ENCODE results near the gene COL27A1. TPM values are rescaled to one million over a fixed set of nuclear protein-coding genes. Genes with fewer than 3 reads are reported as not detected.

COL27A1 gene
- total and polyA plus RNA-seq, 8 donors = 15.8 to 180 (median 147) TPM

GRCh38 chr9:114285166-114285867 lies 130.0 kb downstream of the COL27A1 start:
- ATAC-seq = peak; percentile 61
- H3K9me3 ChIP-seq = no peaks in the 10 kb centered on the region
- H3K27me3 ChIP-seq = peaks cover 0 to 5% of the 10 kb centered on the region in 2 donors
- H3K36me3 ChIP-seq = peaks cover 0 to 8% of the 10 kb centered on the region in 2 donors
- peak overlapping the region in 1 of 2 donors; percentile 7 for H3K27ac ChIP-seq
- peak; percentile 61 to 86 (median 78) for DNase-seq
- TF ChIP-seq CTCF (IDR thresholded peaks at IDR 0.05) = no peak
- H3K4me3 ChIP-seq = no peak overlapping the region
- H3K4me1 ChIP-seq = no peaks in the 10 kb centered on the region
- intact Hi-C loops (cut with DNase I) = loop anchor here in 1 of 2 donors (10.0 kb wide), 1 partner anchor 131 kb away; the partner anchor contains the start of gene COL27A1

- DNase-seq (peak in 1 of 4 donors; percentile 8), ATAC-seq (no peak)
- H3K27ac ChIP-seq = no peak overlapping the region
- H3K9me3 ChIP-seq = no peaks in the 10 kb centered on the region
- H3K4me3 ChIP-seq = no peak overlapping the region
- no peak for TF ChIP-seq CTCF (IDR thresholded peaks at IDR 0.05)
- H3K36me3 ChIP-seq = peaks cover 0 to 8% of the 10 kb centered on the region in 2 donors
- peaks cover 0 to 5% of the 10 kb centered on the region in 2 donors for H3K27me3 ChIP-seq
- no peaks in the 10 kb centered on the region for H3K4me1 ChIP-seq
- intact Hi-C loops (cut with DNase I) = loop anchor here in 1 of 2 donors (10.0 kb wide), 1 partner anchor 131 kb away; the partner anchor contains the start of gene COL27A1
Measured at GRCh38 chr9:114286146-114286679, 130.9 kb downstream of the COL27A1 start.

- no peak overlapping the region for H3K27ac ChIP-seq
- H3K36me3 ChIP-seq = peaks cover 0 to 8% of the 10 kb centered on the region in 2 donors
- H3K4me3 ChIP-seq = no peak overlapping the region
- DNase-seq (peak in 2 of 4 donors; percentile 33 to 58), ATAC-seq (no peak)
- H3K27me3 ChIP-seq = peaks cover 0 to 14% of the 10 kb centered on the region in 2 donors
- no peaks in the 10 kb centered on the region for H3K9me3 ChIP-seq
- TF ChIP-seq CTCF (IDR thresholded peaks at IDR 0.05) = no peak
- intact Hi-C loops (cut with DNase I) = loop anchor here in 1 of 2 donors (10.0 kb wide), 1 partner anchor 132 kb away; the partner anchor contains the start of gene COL27A1
- H3K4me1 ChIP-seq = no peaks in the 10 kb centered on the region
Measured at GRCh38 chr9:114287001-114287762, 131.8 kb downstream of the COL27A1 start.

GRCh38 chr9:114287763-114288192 lies 132.4 kb downstream of the COL27A1 start:
- no peaks in the 10 kb centered on the region for H3K9me3 ChIP-seq
- no peak for TF ChIP-seq CTCF (IDR thresholded peaks at IDR 0.05)
- no peak for ATAC-seq
- H3K27ac ChIP-seq = no peak overlapping the region
- no peaks in the 10 kb centered on the region for H3K4me1 ChIP-seq
- intact Hi-C loops (cut with DNase I) = loop anchor here in 1 of 2 donors (10.0 kb wide), 1 partner anchor 133 kb away; the partner anchor contains the start of gene COL27A1
- DNase-seq = peak in 2 of 4 donors; percentile 29 to 58
- no peak overlapping the region for H3K4me3 ChIP-seq
- H3K36me3 ChIP-seq = peaks cover 2 to 8% of the 10 kb centered on the region in 2 donors
- peaks cover 0 to 19% of the 10 kb centered on the region in 2 donors for H3K27me3 ChIP-seq
